ENCODE results near the gene ISCU.
"Not testable (repeated sequence)": the region's sequence is repeated elsewhere in the genome, so short reads cannot be mapped to it uniquely, and the experiment has no call there.

Gene ISCU

GRCh38 chr12:108618079-108618952, 55.9 kb downstream of the ISCU start:
- peak; percentile 64 for DNase-seq (ENCODE audit: low read depth)

GRCh38 chr12:108618953-108619274, 56.5 kb downstream of the ISCU start:
- not testable (repeated sequence) for DNase-seq (ENCODE audit: low read depth)
